Activated B cell treated with CpG ODN at 0.5 μM for 24 hours (primary cell): ENCODE data around the gene PATL1. TPM values are rescaled to one million over a fixed set of nuclear protein-coding genes. Genes with fewer than 3 reads are reported as not detected.

Source experiments
- ATAC-seq: fragments of 200-7000 bp; cut with Tn5 transposase; one replicate; pipeline ENCODE4 v1.10.0; 2021; ENCODE audit warnings: low read depth, mild to moderate bottlenecking, moderate library complexity
- CTCF ChIA-PET: fragments of 350-600 bp; sonication (Branson Sonifier 250); formaldehyde crosslinking; loops from one replicate; lab custom pipeline; 2021; ENCODE audit warnings: antibody characterized with exemption; lab: Charles Lee
- POLR2A ChIA-PET: fragments of 350-600 bp; sonication (Branson Sonifier 250); formaldehyde crosslinking; loops from one replicate; lab custom pipeline; 2021; ENCODE audit warnings: antibody characterized with exemption; lab: Charles Lee
- DNase-seq: peaks from one replicate; pipeline ENCODE4 v3.0.0; 2022
- H3K27ac Mint-ChIP-seq: one replicate; pipeline ENCODE4 v1.8.0; 2020; ENCODE audit warnings: mixed read lengths
- H3K27me3 Mint-ChIP-seq: one replicate; pipeline ENCODE4 v1.8.0; 2021; ENCODE audit warnings: mixed read lengths
- H3K36me3 Mint-ChIP-seq: one replicate; pipeline ENCODE4 v1.8.0; 2021; ENCODE audit warnings: low read depth, mixed read lengths
- H3K4me1 Mint-ChIP-seq: one replicate; pipeline ENCODE4 v1.8.0; 2021; ENCODE audit warnings: mixed read lengths
- H3K4me3 Mint-ChIP-seq: one replicate; pipeline ENCODE4 v1.8.0; 2020; ENCODE audit warnings: mild to moderate bottlenecking, mixed read lengths
- H3K9me3 Mint-ChIP-seq: one replicate; pipeline ENCODE4 v1.8.0; 2020; ENCODE audit warnings: mixed read lengths
- intact Hi-C: fragments of 100-400 bp; cut with micrococcal nuclease; formaldehyde crosslinking; loops from one replicate; pipeline ENCODE4 v1.15.1; 2024
- total RNA-seq: library from RNA; stranded (reverse); gene quantifications from 2 replicates; pipeline ENCODE4 v1.2.3, GENCODE V29; 2022
- TF ChIP-seq, protein P1 (sequence below): fragments of 200-600 bp; IDR thresholded peaks from one replicate; pipeline ENCODE4 v1.8.0; 2022; ENCODE audit warnings: antibody characterized with exemption, mild to moderate bottlenecking

PATL1 gene
- total RNA-seq, 1 donor from 2014 or later, result 45.1 TPM

DNA sequence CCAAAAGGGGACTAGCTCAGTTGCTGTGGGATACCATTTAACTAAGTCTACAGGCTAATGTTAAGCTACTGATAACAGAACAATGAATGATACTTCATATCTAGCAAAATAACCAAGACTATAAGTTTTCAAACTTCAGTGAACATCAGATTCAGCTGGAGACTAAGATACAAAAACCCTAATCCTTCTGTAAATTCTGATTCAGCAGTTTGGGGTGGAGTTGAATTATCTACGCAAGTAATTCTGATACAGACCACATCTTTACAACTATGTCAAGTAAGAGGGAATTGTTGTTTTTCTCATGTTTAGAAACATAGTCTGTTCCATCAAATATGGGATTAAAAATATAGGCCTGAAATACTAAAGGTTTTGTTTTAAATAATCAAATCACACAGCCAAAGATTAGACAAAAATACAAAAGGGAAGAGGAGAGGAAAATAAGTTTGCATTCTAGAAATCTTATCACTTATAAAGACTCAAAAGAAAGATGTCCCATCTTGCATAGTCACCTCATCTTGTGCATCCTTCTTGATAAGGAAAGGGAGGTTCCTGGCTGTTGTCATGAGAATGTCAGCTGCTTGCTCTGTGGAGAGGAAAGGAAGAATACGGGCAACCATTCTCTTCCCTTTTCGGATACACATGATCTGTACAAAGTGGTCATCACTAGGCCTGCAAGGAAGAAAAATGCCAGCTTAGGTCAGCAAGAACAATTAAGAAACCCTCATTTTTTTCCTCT, 21.4 kb downstream of the PATL1 start:
- CTCF ChIA-PET, result no interaction called here
- TF ChIP-seq, protein P1, sequence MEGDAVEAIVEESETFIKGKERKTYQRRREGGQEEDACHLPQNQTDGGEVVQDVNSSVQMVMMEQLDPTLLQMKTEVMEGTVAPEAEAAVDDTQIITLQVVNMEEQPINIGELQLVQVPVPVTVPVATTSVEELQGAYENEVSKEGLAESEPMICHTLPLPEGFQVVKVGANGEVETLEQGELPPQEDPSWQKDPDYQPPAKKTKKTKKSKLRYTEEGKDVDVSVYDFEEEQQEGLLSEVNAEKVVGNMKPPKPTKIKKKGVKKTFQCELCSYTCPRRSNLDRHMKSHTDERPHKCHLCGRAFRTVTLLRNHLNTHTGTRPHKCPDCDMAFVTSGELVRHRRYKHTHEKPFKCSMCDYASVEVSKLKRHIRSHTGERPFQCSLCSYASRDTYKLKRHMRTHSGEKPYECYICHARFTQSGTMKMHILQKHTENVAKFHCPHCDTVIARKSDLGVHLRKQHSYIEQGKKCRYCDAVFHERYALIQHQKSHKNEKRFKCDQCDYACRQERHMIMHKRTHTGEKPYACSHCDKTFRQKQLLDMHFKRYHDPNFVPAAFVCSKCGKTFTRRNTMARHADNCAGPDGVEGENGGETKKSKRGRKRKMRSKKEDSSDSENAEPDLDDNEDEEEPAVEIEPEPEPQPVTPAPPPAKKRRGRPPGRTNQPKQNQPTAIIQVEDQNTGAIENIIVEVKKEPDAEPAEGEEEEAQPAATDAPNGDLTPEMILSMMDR, result no peak
- DNase-seq (no peak), ATAC-seq (no peak)
- Mint-ChIP-seq H3K36me3 (peaks cover 89% of the 10 kb centered on the region), H3K9me3 (no peaks in the 10 kb centered on the region), H3K4me1 (no peaks in the 10 kb centered on the region), H3K27me3 (no peaks in the 10 kb centered on the region), H3K27ac (no peak overlapping the region), H3K4me3 (no peak overlapping the region)
- intact Hi-C loops, result no loop called here
- POLR2A ChIA-PET, result interaction anchor here (0.6 to 0.7 kb wide), 3 partner anchors 22 to 95 kb away, joined by 3 to 10 read pairs (median 8); no protein-coding TSS in a partner anchor

DNA sequence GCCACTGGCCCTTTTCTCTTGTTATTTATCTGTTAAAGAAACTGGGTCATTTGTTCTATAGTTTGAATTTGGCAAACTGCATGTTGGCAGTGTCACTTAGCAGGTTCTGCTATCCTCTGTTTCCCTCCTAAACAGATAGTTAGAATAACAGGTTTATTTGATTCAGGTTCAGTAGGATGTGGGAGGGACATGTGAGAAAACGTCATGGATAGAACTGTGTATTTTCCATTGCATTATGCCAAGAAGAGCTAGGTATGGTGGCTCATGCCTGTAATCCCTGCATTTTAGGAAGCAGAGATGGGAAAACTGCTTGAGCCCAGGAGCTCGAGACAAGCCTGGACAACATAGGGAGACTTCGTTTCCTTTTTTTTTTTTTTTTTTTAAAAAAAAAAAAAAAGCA, 24.3 kb downstream of the PATL1 start:
- no peak for DNase-seq
- H3K9me3 Mint-ChIP-seq, result no peaks in the 10 kb centered on the region
- no peak overlapping the region for H3K27ac Mint-ChIP-seq
- H3K36me3 Mint-ChIP-seq, result peaks cover 86% of the 10 kb centered on the region
- intact Hi-C loops, result no loop called here
- H3K4me1 Mint-ChIP-seq, result no peaks in the 10 kb centered on the region
- no peak for ATAC-seq
- no peaks in the 10 kb centered on the region for H3K27me3 Mint-ChIP-seq
- ChIA-PET CTCF (no interaction called here), POLR2A (no interaction called here)
- no peak overlapping the region for H3K4me3 Mint-ChIP-seq
- TF ChIP-seq, protein P1, result no peak

DNA sequence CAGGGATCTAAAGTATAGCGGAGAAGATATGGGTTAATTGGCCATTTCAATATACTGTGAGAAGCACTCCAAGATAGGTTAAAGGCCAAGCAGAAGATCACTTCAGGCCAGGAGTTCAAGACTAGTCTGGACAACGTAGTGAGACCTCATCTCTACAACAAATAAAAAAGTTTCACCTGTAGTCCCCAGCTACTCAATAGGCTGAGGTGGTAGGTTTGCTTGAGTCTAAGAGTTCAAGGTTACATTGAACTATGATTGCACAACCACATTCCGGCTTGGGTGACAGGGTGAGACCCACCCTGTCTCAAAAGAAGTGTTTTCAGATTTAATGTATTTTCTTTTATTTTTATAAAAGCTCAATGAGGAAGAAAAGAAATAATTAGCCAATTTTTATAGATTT, 25.4 kb downstream of the PATL1 start:
- H3K27ac Mint-ChIP-seq, result no peak overlapping the region

DNA sequence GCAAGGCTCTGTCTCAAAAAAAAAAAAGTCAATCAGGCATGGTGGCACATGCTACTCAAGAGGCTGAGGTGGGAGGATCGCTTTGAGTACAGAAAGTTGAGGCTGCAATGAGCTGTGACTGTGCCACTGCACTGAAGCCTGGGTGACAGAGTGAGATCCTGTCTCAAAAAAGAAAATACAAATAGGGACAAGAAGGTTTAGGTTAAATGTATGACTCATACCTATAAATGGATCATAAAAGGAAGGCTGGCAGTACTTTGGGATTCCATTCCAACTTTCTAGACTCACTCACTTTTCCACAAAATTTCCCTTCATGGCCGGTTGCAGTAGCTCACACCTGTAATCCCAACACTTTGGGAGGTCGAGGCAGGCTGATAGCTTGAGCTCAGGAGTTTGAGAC, 27.7 kb downstream of the PATL1 start:
- POLR2A ChIA-PET, result no interaction called here
- Mint-ChIP-seq H3K27ac (no peak overlapping the region), H3K27me3 (no peaks in the 10 kb centered on the region), H3K4me3 (no peak overlapping the region), H3K4me1 (no peaks in the 10 kb centered on the region), H3K36me3 (peaks cover 85% of the 10 kb centered on the region), H3K9me3 (no peaks in the 10 kb centered on the region)
- intact Hi-C loops, result no loop called here
- ATAC-seq, result no peak
- CTCF ChIA-PET, result no interaction called here
- TF ChIP-seq, protein P1, result no peak
- DNase-seq, result no peak

More for the DNA sequence above, 25.4 kb downstream of the PATL1 start:
- Mint-ChIP-seq H3K27me3 (no peaks in the 10 kb centered on the region), H3K4me3 (no peak overlapping the region), H3K36me3 (peaks cover 86% of the 10 kb centered on the region), H3K9me3 (no peaks in the 10 kb centered on the region), H3K4me1 (no peaks in the 10 kb centered on the region)
- ChIA-PET CTCF (no interaction called here), POLR2A (interaction anchor here (0.6 to 1.0 kb wide), 2 partner anchors 25 to 172 kb away, joined by 3 to 5 read pairs; partner anchors contain the start of gene PATL1)
- TF ChIP-seq, protein P1, result no peak
- intact Hi-C loops, result no loop called here
- ATAC-seq, result no peak
- no peak for DNase-seq

DNA sequence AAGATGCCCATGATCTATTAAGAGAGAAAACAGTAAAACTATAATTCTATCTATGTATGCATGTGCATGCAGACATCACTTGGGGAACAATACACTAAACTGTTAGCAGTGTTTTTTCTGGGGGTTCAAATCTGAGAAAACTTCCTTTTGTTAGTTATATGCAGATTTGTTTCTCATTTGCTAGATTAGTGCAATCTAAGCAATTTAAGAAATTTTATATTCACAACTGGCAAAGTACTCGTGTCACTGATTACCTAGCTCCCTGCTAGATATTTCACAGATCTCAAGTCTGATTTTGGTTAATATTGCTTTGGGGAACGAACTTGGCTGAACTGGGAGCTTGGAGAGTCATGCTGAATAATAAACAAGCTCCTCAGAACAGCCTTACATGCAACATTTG, 38.3 kb downstream of the PATL1 start:
- POLR2A ChIA-PET, result no interaction called here
- no peak for DNase-seq

More for the DNA sequence above, 38.3 kb downstream of the PATL1 start:
- H3K27ac Mint-ChIP-seq, result no peak overlapping the region
- peaks cover 20% of the 10 kb centered on the region for H3K36me3 Mint-ChIP-seq
- peaks cover 2% of the 10 kb centered on the region for H3K9me3 Mint-ChIP-seq
- ATAC-seq, result no peak
- no peak overlapping the region for H3K4me3 Mint-ChIP-seq
- no peaks in the 10 kb centered on the region for H3K27me3 Mint-ChIP-seq
- CTCF ChIA-PET, result no interaction called here
- intact Hi-C loops, result no loop called here
- no peaks in the 10 kb centered on the region for H3K4me1 Mint-ChIP-seq
- TF ChIP-seq, protein P1, result no peak
